ENCODE results near the gene STK32B.

- TF ChIP-seq, protein P1, sequence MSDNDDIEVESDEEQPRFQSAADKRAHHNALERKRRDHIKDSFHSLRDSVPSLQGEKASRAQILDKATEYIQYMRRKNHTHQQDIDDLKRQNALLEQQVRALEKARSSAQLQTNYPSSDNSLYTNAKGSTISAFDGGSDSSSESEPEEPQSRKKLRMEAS (IDR thresholded peaks at IDR 0.05) = no peak
- TF ChIP-seq, protein P2, sequence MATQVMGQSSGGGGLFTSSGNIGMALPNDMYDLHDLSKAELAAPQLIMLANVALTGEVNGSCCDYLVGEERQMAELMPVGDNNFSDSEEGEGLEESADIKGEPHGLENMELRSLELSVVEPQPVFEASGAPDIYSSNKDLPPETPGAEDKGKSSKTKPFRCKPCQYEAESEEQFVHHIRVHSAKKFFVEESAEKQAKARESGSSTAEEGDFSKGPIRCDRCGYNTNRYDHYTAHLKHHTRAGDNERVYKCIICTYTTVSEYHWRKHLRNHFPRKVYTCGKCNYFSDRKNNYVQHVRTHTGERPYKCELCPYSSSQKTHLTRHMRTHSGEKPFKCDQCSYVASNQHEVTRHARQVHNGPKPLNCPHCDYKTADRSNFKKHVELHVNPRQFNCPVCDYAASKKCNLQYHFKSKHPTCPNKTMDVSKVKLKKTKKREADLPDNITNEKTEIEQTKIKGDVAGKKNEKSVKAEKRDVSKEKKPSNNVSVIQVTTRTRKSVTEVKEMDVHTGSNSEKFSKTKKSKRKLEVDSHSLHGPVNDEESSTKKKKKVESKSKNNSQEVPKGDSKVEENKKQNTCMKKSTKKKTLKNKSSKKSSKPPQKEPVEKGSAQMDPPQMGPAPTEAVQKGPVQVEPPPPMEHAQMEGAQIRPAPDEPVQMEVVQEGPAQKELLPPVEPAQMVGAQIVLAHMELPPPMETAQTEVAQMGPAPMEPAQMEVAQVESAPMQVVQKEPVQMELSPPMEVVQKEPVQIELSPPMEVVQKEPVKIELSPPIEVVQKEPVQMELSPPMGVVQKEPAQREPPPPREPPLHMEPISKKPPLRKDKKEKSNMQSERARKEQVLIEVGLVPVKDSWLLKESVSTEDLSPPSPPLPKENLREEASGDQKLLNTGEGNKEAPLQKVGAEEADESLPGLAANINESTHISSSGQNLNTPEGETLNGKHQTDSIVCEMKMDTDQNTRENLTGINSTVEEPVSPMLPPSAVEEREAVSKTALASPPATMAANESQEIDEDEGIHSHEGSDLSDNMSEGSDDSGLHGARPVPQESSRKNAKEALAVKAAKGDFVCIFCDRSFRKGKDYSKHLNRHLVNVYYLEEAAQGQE (IDR thresholded peaks at IDR 0.05; ENCODE audit: low read depth) = no peak
- TF ChIP-seq RAD21 (IDR thresholded peaks at IDR 0.05; ENCODE audit: low read depth) (no peak), EP300 (IDR thresholded peaks at IDR 0.05; ENCODE audit: borderline replicate concordance) (no peak)
Measured at GRCh38 chr4:5133933-5134594, 82.8 kb downstream of the STK32B start.

Data from Ishikawa (cell line).